IMR-90 (cell line): ENCODE results near the gene LRRC4C. TPM values are rescaled to one million over a fixed set of nuclear protein-coding genes. Genes with fewer than 3 reads are reported as not detected.

Experiments used
- ATAC-seq: fragments of 200-7000 bp; cut with Tn5 transposase; 2 replicates; pipeline ENCODE4 v1.9.1; 2020; ENCODE audit warnings: low read depth, mild to moderate bottlenecking, moderate library complexity
- BruUV-seq: library from RNA; stranded (reverse); fragments of 400-500 nt; replicated peaks from 2 replicates; lab custom pipeline; 2021; lab: Mats Ljungman, UMichigan
- CTCF ChIA-PET: fragments of 300-600 bp; formaldehyde crosslinking; extraction: SDS; loops from one replicate; lab custom pipeline; 2021; ENCODE audit warnings: antibody characterized with exemption; lab: Yijun Ruan, JAX
- POLR2A ChIA-PET: fragments of 300-600 bp; sonication (Branson Sonifier 250); formaldehyde crosslinking; loops from one replicate; lab custom pipeline; 2022; ENCODE audit warnings: antibody characterized with exemption; ENCODE audit not compliant: unreplicated experiment; lab: Charles Lee
- DNase-seq: peaks from one replicate; pipeline ENCODE4 v3.0.0; 2013
- H2AFZ ChIP-seq: replicated peaks from 2 replicates; pipeline ENCODE3; 2013; ENCODE audit warnings: low read length, mild to moderate bottlenecking; ENCODE audit not compliant: poor library complexity
- H2AK5ac ChIP-seq: 2 replicates; pipeline ENCODE4 v1.6.1; 2013; ENCODE audit warnings: low read depth, low read length, inconsistent platforms
- H2AK9ac ChIP-seq: replicated peaks from 2 replicates; pipeline ENCODE3; 2013; ENCODE audit warnings: mild to moderate bottlenecking, low read depth, low read length, moderate library complexity; ENCODE audit not compliant: poor library complexity
- H2BK120ac ChIP-seq: 2 replicates; pipeline ENCODE4 v1.6.1; 2013; ENCODE audit warnings: low read depth, low read length, inconsistent platforms
- H2BK15ac ChIP-seq: 3 replicates; pipeline ENCODE4 v1.6.1; 2013; ENCODE audit warnings: low read depth, low read length, inconsistent platforms
- H2BK20ac ChIP-seq: 2 replicates; pipeline ENCODE4 v1.6.1; 2013; ENCODE audit warnings: low read depth, mild to moderate bottlenecking, inconsistent platforms, low read length, moderate library complexity
- H2BK5ac ChIP-seq: 2 replicates; pipeline ENCODE4 v1.6.1; 2013; ENCODE audit warnings: mild to moderate bottlenecking, low read depth, low read length, inconsistent platforms; ENCODE audit not compliant: poor library complexity, severe bottlenecking
- H3K14ac ChIP-seq: replicated peaks from 2 replicates; pipeline ENCODE4 v1.6.1; 2013; ENCODE audit warnings: low read depth, low read length, inconsistent platforms
- H3K18ac ChIP-seq: 2 replicates; pipeline ENCODE4 v1.6.1; 2013; ENCODE audit warnings: low read depth, low read length, control low read depth
- H3K23ac ChIP-seq: 2 replicates; pipeline ENCODE4 v1.6.1; 2013; ENCODE audit warnings: low read depth, low read length, inconsistent platforms
- H3K27ac ChIP-seq: 2 replicates; pipeline ENCODE4 v1.5.1; 2013; ENCODE audit warnings: mild to moderate bottlenecking, control low read depth, low read length; ENCODE audit not compliant: insufficient read depth
- H3K27me3 ChIP-seq: 2 replicates; pipeline ENCODE4 v1.6.1; 2013; ENCODE audit warnings: low read length; ENCODE audit not compliant: control insufficient read depth, insufficient read depth
- H3K36me3 ChIP-seq: 2 replicates; pipeline ENCODE4 v1.6.1; 2013; ENCODE audit warnings: low read length, mixed read lengths; ENCODE audit not compliant: control insufficient read depth, insufficient read depth
- H3K4ac ChIP-seq: 2 replicates; pipeline ENCODE4 v1.6.1; 2013; ENCODE audit warnings: low read depth, low read length, inconsistent platforms
- H3K4me1 ChIP-seq: 2 replicates; pipeline ENCODE4 v1.6.1; 2013; ENCODE audit warnings: low read length, mixed read lengths; ENCODE audit not compliant: control insufficient read depth, insufficient read depth
- H3K4me2 ChIP-seq: 2 replicates; pipeline ENCODE4 v1.6.1; 2013; ENCODE audit warnings: low read depth, mild to moderate bottlenecking, control low read depth, low read length, moderate library complexity
- H3K4me3 ChIP-seq: 2 replicates; pipeline ENCODE4 v1.5.1; 2013; ENCODE audit warnings: low read depth, mild to moderate bottlenecking, control low read depth, low read length, moderate library complexity; ENCODE audit not compliant: insufficient read depth
- H3K56ac ChIP-seq: 2 replicates; pipeline ENCODE4 v1.6.1; 2013; ENCODE audit warnings: low read length, inconsistent platforms; ENCODE audit not compliant: insufficient read depth; ENCODE audit errors: extremely low read depth
- H3K79me1 ChIP-seq, 2 experiments: 2 replicates each; pipeline ENCODE4 v1.6.1; 2013; ENCODE audit warnings: low read length in 2 of 2, inconsistent platforms in 1 of 2, low read depth in 1 of 2
- H3K9ac ChIP-seq: 2 replicates; pipeline ENCODE4 v1.6.1; 2013; ENCODE audit warnings: low read depth, low read length, control low read depth
- H3K9me1 ChIP-seq: 2 replicates; pipeline ENCODE4 v1.6.1; 2013; ENCODE audit warnings: low read length, inconsistent platforms; ENCODE audit not compliant: insufficient read depth
- H3K9me3 ChIP-seq: 2 replicates; pipeline ENCODE4 v1.6.1; 2013; ENCODE audit warnings: low read length; ENCODE audit not compliant: control insufficient read depth, insufficient read depth
- H4K20me1 ChIP-seq: 2 replicates; pipeline ENCODE4 v1.6.1; 2013; ENCODE audit warnings: low read length, inconsistent platforms; ENCODE audit not compliant: insufficient read depth
- H4K5ac ChIP-seq: 2 replicates; pipeline ENCODE4 v1.6.1; 2013; ENCODE audit warnings: mild to moderate bottlenecking, low read depth, low read length, control low read depth
- H4K8ac ChIP-seq, 2 experiments: 2 replicates each; pipeline ENCODE4 v1.6.1; 2013; ENCODE audit warnings: low read depth in 2 of 2, low read length in 2 of 2, control low read depth in 1 of 2, inconsistent platforms in 1 of 2
- H4K91ac ChIP-seq: 2 replicates; pipeline ENCODE4 v1.6.1; 2013; ENCODE audit warnings: low read depth, low read length, inconsistent platforms; ENCODE audit not compliant: insufficient read depth
- BHLHE40 ChIP-seq: fragments of 150-350 bp; IDR thresholded peaks from 2 replicates; pipeline ENCODE4 v1.6.1; 2016; ENCODE audit warnings: mild to moderate bottlenecking, low read depth, low read length
- CEBPB ChIP-seq: IDR thresholded peaks from 2 replicates; pipeline ENCODE4 v1.6.1; 2012; ENCODE audit warnings: low read depth, low read length, improper control_type of control experiment
- CHD1 ChIP-seq: IDR thresholded peaks from 2 replicates; pipeline ENCODE4 v1.6.1; 2012; ENCODE audit warnings: low read depth, low read length, improper control_type of control experiment
- ELK1 ChIP-seq: fragments of 150-350 bp; IDR thresholded peaks from 2 replicates; pipeline ENCODE4 v1.6.1; 2016; ENCODE audit warnings: low read depth, mild to moderate bottlenecking, low read length, moderate library complexity, borderline replicate concordance
- MAZ ChIP-seq: IDR thresholded peaks from 2 replicates; pipeline ENCODE4 v1.6.1; 2012; ENCODE audit warnings: low read depth, mild to moderate bottlenecking, low read length, improper control_type of control experiment, moderate library complexity, borderline replicate concordance
- MXI1 ChIP-seq: IDR thresholded peaks from 2 replicates; pipeline ENCODE4 v1.6.1; 2012; ENCODE audit warnings: low read depth, mild to moderate bottlenecking, low read length, moderate library complexity, borderline replicate concordance
- NFE2L2 ChIP-seq: fragments of 150-350 bp; IDR thresholded peaks from 2 replicates; pipeline ENCODE4 v1.6.1; 2016; ENCODE audit warnings: low read depth, mild to moderate bottlenecking, low read length
- RAD21 ChIP-seq: IDR thresholded peaks from 2 replicates; pipeline ENCODE4 v1.6.1; 2012; ENCODE audit warnings: low read length, improper control_type of control experiment
- RCOR1 ChIP-seq: IDR thresholded peaks from 2 replicates; pipeline ENCODE4 v1.6.1; 2012; ENCODE audit warnings: mild to moderate bottlenecking, low read length, improper control_type of control experiment; ENCODE audit not compliant: insufficient replicate concordance
- RFX5 ChIP-seq: IDR thresholded peaks from 2 replicates; pipeline ENCODE4 v1.8.0; 2012; ENCODE audit warnings: low read depth, mild to moderate bottlenecking, low read length, moderate library complexity
- SMC3 ChIP-seq: fragments of 150-350 bp; IDR thresholded peaks from 2 replicates; pipeline ENCODE4 v1.6.1; 2016; ENCODE audit warnings: low read depth, mild to moderate bottlenecking, antibody characterized with exemption, low read length, moderate library complexity
- whole genome bisulfite sequencing, 2 experiments: methylation state at CpG; one replicate each; pipeline versions ENCODE4 v1.1.5 to v1.1.7; 2013; ENCODE audit warnings: missing lambda C conversion rate in 2 of 2; ENCODE audit not compliant: insufficient read length in 1 of 2; ENCODE audit errors: extremely low coverage in 2 of 2; 5-methylcytosine and 5-hydroxymethylcytosine counted together
- dilution Hi-C: fragments of 300-500 bp; cut with HindIII; formaldehyde crosslinking; loops from one replicate; pipeline ENCODE4 v1.14.3; 2018; ENCODE audit warnings: low sequenced_read_pairs; ENCODE audit not compliant: unreplicated experiment
- in situ Hi-C: fragments of 300-500 bp; cut with MboI; formaldehyde crosslinking; loops from 3 replicates; pipeline ENCODE4 v1.14.3; 2019; ENCODE audit warnings: low sequenced_read_pairs, inconsistent platforms, mixed read lengths
- intact Hi-C: fragments of 100-400 bp; cut with micrococcal nuclease; formaldehyde crosslinking; loops from 2 replicates; pipeline ENCODE4 v1.10.0; 2022
- polyA plus RNA-seq, 3 experiments: library from polyadenylated mRNA; depleted of rRNA; stranded (reverse); fragments of >200 nt; gene quantifications; 2 replicates each; pipeline ENCODE4 v1.2.3, GENCODE V29; 2012; ENCODE audit warnings: low replicate concordance in 1 of 3
- total RNA-seq: library from RNA; depleted of rRNA; stranded (reverse); fragments of >200 nt; gene quantifications from 2 replicates; pipeline ENCODE4 v1.2.3, GENCODE V29; 2012
- TF ChIP-seq, protein P1 (sequence below): fragments of 150-350 bp; IDR thresholded peaks from 2 replicates; pipeline ENCODE4 v1.6.1; 2017; ENCODE audit warnings: mild to moderate bottlenecking, antibody characterized with exemption, low read length, low read depth

Gene LRRC4C
- total and polyA plus RNA-seq, 2 of the 4 experiments (the other 2 are of a cell fraction), result under 0.01 to 0.03 TPM

DNA sequence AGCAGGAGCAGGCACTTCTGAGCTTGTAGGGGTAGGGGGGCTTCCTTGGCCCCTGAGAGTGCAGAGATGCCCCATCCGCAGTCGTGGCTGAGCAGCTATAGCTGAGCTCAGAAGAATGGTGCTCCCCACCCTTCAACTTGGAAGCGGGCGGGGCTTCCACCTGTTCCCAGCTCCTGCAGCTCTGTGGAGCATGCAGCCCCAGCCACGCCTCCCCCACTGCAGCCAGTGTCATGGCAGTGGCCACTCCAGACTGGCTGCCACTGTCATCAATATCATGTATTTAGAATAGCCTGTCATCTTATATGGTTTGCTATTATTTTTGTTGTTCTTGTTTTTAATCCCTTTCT lies 213.1 kb downstream of the LRRC4C start:
- BruUV-seq, result no TSS peak
- Histone ChIP-seq H3K4me1 (no peaks in the 10 kb centered on the region), H3K27me3 (no peaks in the 10 kb centered on the region), H4K20me1 (no peaks in the 10 kb centered on the region), H3K79me1 (no peaks in the 10 kb centered on the region), H3K18ac (no peak overlapping the region), H4K91ac (no peak overlapping the region), H3K23ac (no peak overlapping the region), H3K4ac (no peak overlapping the region), H2AK5ac (no peak overlapping the region), H3K14ac (no peak overlapping the region), H3K4me2 (no peak overlapping the region), H3K9me3 (peaks cover 10% of the 10 kb centered on the region; the same call in 1 of the 2 replicates), H3K56ac (no peak overlapping the region), H2BK20ac (no peak overlapping the region), H3K27ac (no peak overlapping the region), H3K9ac (no peak overlapping the region), H2AK9ac (no peak overlapping the region), H2BK15ac (no peak overlapping the region), H4K5ac (no peak overlapping the region), H2BK5ac (no peak overlapping the region), H2AFZ (no peak overlapping the region), H3K9me1 (no peaks in the 10 kb centered on the region), H3K4me3 (no peak overlapping the region), H2BK120ac (no peak overlapping the region), H4K8ac (no peak overlapping the region), H3K36me3 (no peaks in the 10 kb centered on the region)
- ATAC-seq, result no peak
- DNase-seq, result no peak
- POLR2A ChIA-PET, result no interaction called here
- in situ Hi-C loops (no loop called here), intact Hi-C loops (no loop called here), dilution Hi-C loops (no loop called here)
- CTCF ChIA-PET, result no interaction called here
- 63% methylated on average over 4 of the region's 5 CpGs; no CpG with 5 or more reads in 1 of the 2 experiments for WGBS, 2 experiments
- no peak for TF ChIP-seq RCOR1
- TF ChIP-seq CEBPB, result no peak
- TF ChIP-seq, protein P1, sequence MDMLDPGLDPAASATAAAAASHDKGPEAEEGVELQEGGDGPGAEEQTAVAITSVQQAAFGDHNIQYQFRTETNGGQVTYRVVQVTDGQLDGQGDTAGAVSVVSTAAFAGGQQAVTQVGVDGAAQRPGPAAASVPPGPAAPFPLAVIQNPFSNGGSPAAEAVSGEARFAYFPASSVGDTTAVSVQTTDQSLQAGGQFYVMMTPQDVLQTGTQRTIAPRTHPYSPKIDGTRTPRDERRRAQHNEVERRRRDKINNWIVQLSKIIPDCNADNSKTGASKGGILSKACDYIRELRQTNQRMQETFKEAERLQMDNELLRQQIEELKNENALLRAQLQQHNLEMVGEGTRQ, result no peak
- no peak for TF ChIP-seq MAZ
- no peak for TF ChIP-seq NFE2L2
- TF ChIP-seq SMC3, result no peak
- TF ChIP-seq RAD21, result no peak
- TF ChIP-seq BHLHE40, result no peak
- no peak for TF ChIP-seq RFX5
- no peak for TF ChIP-seq CHD1
- no peak for TF ChIP-seq ELK1
- TF ChIP-seq MXI1, result no peak
